Loucy (cell line): ENCODE data around the gene FGF7.

Source experiments
- EZH2phosphoT487 ChIP-seq: fragments of 200-600 bp; IDR thresholded peaks from 2 replicates; pipeline ENCODE4 v1.6.1; 2018; ENCODE audit warnings: antibody characterized with exemption, mild to moderate bottlenecking, moderate library complexity, borderline replicate concordance
- TF ChIP-seq, protein P1 (sequence below): fragments of 200-600 bp; sonication (generic); conservative IDR thresholded peaks from 2 replicates; pipeline ENCODE4 v1.5.1; 2014; ENCODE audit warnings: mild to moderate bottlenecking, antibody characterized with exemption, low read length

DNA sequence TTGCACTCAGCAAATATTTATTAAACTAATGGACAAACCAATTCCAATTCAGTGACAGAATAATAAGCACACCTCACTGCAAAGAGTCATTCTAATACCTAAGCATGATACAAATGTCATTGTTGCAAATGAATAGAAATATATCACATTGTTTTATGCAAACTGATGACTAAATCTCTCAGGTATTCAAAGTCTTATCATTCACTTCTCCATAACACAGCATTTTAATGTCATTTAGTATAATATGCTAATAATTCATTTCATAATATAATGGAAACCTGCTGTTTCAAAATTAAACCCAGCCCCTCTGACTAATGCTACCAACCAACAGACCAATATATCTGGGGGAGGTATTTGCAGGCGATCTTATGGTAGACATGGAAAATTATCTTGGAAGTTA lies 71.8 kb downstream of the FGF7 start:
- TF ChIP-seq, protein P1, sequence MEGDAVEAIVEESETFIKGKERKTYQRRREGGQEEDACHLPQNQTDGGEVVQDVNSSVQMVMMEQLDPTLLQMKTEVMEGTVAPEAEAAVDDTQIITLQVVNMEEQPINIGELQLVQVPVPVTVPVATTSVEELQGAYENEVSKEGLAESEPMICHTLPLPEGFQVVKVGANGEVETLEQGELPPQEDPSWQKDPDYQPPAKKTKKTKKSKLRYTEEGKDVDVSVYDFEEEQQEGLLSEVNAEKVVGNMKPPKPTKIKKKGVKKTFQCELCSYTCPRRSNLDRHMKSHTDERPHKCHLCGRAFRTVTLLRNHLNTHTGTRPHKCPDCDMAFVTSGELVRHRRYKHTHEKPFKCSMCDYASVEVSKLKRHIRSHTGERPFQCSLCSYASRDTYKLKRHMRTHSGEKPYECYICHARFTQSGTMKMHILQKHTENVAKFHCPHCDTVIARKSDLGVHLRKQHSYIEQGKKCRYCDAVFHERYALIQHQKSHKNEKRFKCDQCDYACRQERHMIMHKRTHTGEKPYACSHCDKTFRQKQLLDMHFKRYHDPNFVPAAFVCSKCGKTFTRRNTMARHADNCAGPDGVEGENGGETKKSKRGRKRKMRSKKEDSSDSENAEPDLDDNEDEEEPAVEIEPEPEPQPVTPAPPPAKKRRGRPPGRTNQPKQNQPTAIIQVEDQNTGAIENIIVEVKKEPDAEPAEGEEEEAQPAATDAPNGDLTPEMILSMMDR: no peak
- TF ChIP-seq EZH2phosphoT487: no peak
